ENCODE results near the gene UBN2. TPM values are rescaled to one million over a fixed set of nuclear protein-coding genes. Genes with fewer than 3 reads are reported as not detected.

Gene UBN2
- total RNA-seq, 1 donor from 2014 or later = 7.4 TPM

DNA sequence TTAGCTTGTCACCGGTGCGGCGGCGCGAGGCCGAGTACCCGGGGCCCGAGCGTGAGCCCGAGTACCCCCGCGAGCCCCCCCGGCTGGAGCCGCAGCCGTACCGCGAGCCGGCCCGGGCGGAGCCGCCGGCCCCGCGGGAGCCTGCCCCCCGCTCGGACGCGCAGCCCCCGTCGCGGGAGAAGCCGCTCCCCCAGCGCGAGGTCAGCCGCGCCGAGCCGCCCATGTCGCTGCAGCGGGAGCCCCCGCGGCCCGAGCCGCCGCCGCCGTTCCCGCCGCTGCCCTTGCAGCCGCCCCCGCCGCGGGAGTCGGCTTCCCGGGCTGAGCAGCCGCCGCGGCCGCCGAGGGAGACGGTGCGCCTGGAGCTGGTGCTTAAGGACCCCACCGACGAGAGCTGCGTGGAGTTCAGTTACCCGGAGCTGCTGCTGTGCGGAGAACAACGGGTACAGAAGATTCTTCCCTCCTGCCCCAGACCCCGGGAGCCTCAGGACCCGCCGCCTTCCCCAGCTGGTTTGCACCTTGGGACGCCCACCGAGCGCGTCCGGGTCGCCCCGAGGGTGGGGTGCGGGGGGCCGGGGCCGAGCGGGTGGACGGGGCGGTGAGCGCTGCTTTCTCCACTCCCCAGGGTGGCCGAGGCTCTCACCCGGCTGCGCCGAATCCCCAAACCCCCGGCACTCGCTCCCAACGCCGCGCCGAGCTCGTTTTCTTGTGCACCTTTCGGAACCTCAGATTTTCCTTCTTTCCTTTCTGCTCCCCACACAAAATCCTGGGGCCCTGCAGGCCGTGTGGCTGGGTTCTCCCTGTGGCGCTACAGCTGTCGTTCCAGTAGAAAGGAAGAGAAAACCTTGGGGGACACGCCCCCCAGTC is 708 bp downstream of the UBN2 start:
- Histone ChIP-seq H3K4me3 (ENCODE audit: low read depth, low read length) (peak overlapping the region; percentile 88), H3K27me3 (ENCODE audit: control insufficient read depth, insufficient read depth, low read length) (no peaks in the 10 kb centered on the region), H3K36me3 (ENCODE audit: control insufficient read depth, insufficient read depth, low read length) (no peaks in the 10 kb centered on the region)
- no peak for DNase-seq (ENCODE audit: low read depth)
- TF ChIP-seq, protein P1, sequence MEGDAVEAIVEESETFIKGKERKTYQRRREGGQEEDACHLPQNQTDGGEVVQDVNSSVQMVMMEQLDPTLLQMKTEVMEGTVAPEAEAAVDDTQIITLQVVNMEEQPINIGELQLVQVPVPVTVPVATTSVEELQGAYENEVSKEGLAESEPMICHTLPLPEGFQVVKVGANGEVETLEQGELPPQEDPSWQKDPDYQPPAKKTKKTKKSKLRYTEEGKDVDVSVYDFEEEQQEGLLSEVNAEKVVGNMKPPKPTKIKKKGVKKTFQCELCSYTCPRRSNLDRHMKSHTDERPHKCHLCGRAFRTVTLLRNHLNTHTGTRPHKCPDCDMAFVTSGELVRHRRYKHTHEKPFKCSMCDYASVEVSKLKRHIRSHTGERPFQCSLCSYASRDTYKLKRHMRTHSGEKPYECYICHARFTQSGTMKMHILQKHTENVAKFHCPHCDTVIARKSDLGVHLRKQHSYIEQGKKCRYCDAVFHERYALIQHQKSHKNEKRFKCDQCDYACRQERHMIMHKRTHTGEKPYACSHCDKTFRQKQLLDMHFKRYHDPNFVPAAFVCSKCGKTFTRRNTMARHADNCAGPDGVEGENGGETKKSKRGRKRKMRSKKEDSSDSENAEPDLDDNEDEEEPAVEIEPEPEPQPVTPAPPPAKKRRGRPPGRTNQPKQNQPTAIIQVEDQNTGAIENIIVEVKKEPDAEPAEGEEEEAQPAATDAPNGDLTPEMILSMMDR (IDR thresholded peaks at IDR 0.05; ENCODE audit: insufficient read depth, low read length, poor library complexity, severe bottlenecking) = no peak

DNA sequence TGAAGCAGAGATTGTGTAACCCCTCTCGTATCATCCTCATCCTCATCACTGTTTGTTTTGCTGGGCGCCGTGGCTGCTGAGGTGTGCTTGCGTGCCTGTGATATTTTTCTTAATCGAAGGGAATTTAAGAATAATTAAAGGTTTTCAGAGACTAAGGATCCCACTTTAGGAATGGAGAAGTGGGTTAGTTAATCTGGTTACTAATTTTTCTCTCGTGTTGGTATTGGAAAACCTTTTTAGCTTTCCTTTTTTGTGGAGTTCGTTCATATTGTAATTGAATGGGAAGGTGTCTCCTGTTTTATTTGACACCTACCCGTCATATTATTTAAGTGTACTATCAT is 1.3 kb downstream of the UBN2 start:
- Histone ChIP-seq H3K36me3 (ENCODE audit: control insufficient read depth, insufficient read depth, low read length) (no peaks in the 10 kb centered on the region), H3K27me3 (ENCODE audit: control insufficient read depth, insufficient read depth, low read length) (no peaks in the 10 kb centered on the region), H3K4me3 (ENCODE audit: low read depth, low read length) (peak overlapping the region; percentile 88)
- DNase-seq (ENCODE audit: low read depth) = no peak
- TF ChIP-seq, protein P1 (IDR thresholded peaks at IDR 0.05; ENCODE audit: insufficient read depth, low read length, poor library complexity, severe bottlenecking) = no peak

DNA sequence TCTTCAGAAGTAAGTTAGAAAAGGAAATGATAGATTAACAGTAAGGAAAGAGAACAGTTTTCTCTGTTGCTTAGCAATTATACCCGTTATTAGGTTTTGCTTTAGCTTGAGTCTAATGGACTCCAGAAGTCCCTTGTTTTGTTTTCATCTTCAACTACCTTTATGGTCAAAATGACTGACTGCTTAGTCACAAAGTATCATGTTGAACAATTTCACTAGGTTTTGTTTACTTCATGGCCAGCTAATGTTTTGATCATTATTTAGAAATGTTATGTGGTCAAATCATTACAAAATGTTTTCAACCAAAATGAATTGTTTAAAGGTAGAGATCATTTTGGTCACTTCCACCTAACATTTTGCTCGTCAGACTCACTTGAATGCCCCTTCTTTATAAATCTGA is 1.9 kb downstream of the UBN2 start:
- TF ChIP-seq, protein P1 (IDR thresholded peaks at IDR 0.05; ENCODE audit: insufficient read depth, low read length, poor library complexity, severe bottlenecking) = no peak
- Histone ChIP-seq H3K36me3 (ENCODE audit: control insufficient read depth, insufficient read depth, low read length) (no peaks in the 10 kb centered on the region), H3K4me3 (ENCODE audit: low read depth, low read length) (no peak overlapping the region), H3K27me3 (ENCODE audit: control insufficient read depth, insufficient read depth, low read length) (no peaks in the 10 kb centered on the region)
- no peak for DNase-seq (ENCODE audit: low read depth)

DNA sequence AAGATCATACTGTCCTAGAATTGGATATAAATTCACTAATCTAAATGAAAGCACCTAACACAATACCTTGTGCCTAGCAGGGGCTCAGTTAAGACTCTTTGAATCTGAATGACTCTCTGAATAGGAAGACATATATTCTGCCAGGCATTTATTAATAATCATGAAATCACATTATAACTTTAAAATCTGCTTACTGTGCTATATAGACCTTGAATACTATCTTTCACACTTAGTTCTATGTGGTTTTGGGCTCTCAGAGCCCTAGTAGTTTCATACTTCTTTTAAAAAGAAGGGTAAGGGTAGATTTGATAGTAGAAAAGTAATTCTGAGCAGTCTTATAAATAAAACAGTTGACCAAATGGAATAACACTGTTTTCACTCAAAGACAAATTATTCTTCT is 10.2 kb downstream of the UBN2 start:
- no peaks in the 10 kb centered on the region for H3K36me3 ChIP-seq (ENCODE audit: control insufficient read depth, insufficient read depth, low read length)
- DNase-seq (ENCODE audit: low read depth) = no peak
- H3K27me3 ChIP-seq (ENCODE audit: control insufficient read depth, insufficient read depth, low read length) = no peaks in the 10 kb centered on the region
- H3K4me3 ChIP-seq (ENCODE audit: low read depth, low read length) = no peak overlapping the region
- TF ChIP-seq, protein P1 (IDR thresholded peaks at IDR 0.05; ENCODE audit: insufficient read depth, low read length, poor library complexity, severe bottlenecking) = no peak

DNA sequence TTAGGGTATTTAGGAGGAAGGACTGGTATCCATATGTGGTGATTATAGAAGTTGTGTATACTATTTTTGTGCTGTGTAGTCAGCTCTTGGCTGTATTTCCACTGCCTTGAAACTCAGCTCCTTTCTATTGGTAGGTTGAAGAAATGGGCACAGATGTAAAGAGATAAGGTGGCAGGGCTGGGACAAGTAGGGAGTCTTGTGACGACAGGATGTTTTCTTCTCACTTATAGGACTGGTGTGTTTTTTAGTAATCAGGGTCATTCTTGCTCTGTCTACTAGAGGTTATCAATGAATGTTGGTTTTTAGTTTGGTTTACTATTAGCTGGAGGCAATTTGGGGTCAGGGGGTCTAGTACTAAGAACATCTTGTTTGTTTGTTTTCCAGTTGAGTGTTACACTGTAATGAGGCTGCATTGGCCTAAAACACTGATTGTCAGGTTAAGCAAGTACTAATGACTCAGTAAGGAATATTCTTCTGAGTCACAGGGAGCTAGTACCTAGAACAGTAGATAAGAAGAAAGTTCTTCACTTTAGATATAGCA is 11.8 kb downstream of the UBN2 start:
- Histone ChIP-seq H3K27me3 (ENCODE audit: control insufficient read depth, insufficient read depth, low read length) (no peaks in the 10 kb centered on the region), H3K4me3 (ENCODE audit: low read depth, low read length) (no peak overlapping the region), H3K36me3 (ENCODE audit: control insufficient read depth, insufficient read depth, low read length) (no peaks in the 10 kb centered on the region)
- TF ChIP-seq, protein P1 (IDR thresholded peaks at IDR 0.05; ENCODE audit: insufficient read depth, low read length, poor library complexity, severe bottlenecking) = no peak
- peak; percentile 23 for DNase-seq (ENCODE audit: low read depth)

Measured in kidney epithelial cell (primary cell).